Endodermal cell (in vitro differentiated cells): ENCODE measurements around the gene C2CD3. TPM values are rescaled to one million over a fixed set of nuclear protein-coding genes. Genes with fewer than 3 reads are reported as not detected.

ENCODE experiments used
- DNase-seq: peaks from one replicate; pipeline ENCODE4 v3.0.0-alpha.2; 2017
- H3K27ac ChIP-seq: 2 replicates; pipeline ENCODE4 v1.5.1; 2013; ENCODE audit warnings: mild to moderate bottlenecking, low read depth, low read length, moderate library complexity
- H3K27me3 ChIP-seq: 2 replicates; pipeline ENCODE4 v1.6.1; 2013; ENCODE audit warnings: mild to moderate bottlenecking, low read length, moderate library complexity; ENCODE audit not compliant: insufficient read depth, control insufficient read depth, poor library complexity, severe bottlenecking
- H3K36me3 ChIP-seq: 2 replicates; pipeline ENCODE4 v1.7.0; 2013; ENCODE audit warnings: mild to moderate bottlenecking, low read length, moderate library complexity; ENCODE audit not compliant: control insufficient read depth, insufficient read depth
- H3K4me1 ChIP-seq: one replicate; pipeline ENCODE4 v1.7.0; 2013; ENCODE audit warnings: low read length; ENCODE audit not compliant: control insufficient read depth, insufficient read depth
- H3K4me3 ChIP-seq: 2 replicates; pipeline ENCODE4 v1.5.1; 2013; ENCODE audit warnings: mild to moderate bottlenecking, low read length, moderate library complexity
- H3K9ac ChIP-seq: 2 replicates; pipeline ENCODE4 v1.6.1; 2013; ENCODE audit warnings: mild to moderate bottlenecking, low read length, moderate library complexity; ENCODE audit not compliant: poor library complexity, severe bottlenecking; ENCODE audit errors: extremely low read depth
- H3K9me3 ChIP-seq: 2 replicates; pipeline ENCODE4 v1.6.1; 2013; ENCODE audit warnings: mild to moderate bottlenecking, low read length, moderate library complexity; ENCODE audit not compliant: control insufficient read depth
- H3K27ac Mint-ChIP-seq: 2 replicates; pipeline ENCODE4 v1.8.0; 2020; ENCODE audit warnings: mixed read lengths
- H3K27me3 Mint-ChIP-seq: 2 replicates; pipeline ENCODE4 v1.8.0; 2021; ENCODE audit warnings: mild to moderate bottlenecking, mixed read lengths; ENCODE audit not compliant: insufficient read depth
- H3K36me3 Mint-ChIP-seq: 2 replicates; pipeline ENCODE4 v1.8.0; 2020; ENCODE audit warnings: low read depth, mixed read lengths
- H3K4me1 Mint-ChIP-seq: 2 replicates; pipeline ENCODE4 v1.8.0; 2020; ENCODE audit warnings: mixed read lengths
- H3K4me3 Mint-ChIP-seq: 2 replicates; pipeline ENCODE4 v1.8.0; 2020; ENCODE audit warnings: mild to moderate bottlenecking, moderate library complexity, mixed read lengths
- H3K9me3 Mint-ChIP-seq: 2 replicates; pipeline ENCODE4 v1.8.0; 2020; ENCODE audit warnings: mild to moderate bottlenecking, mixed read lengths
- WGBS, 2 experiments: methylation state at CpG; one replicate each; pipeline versions ENCODE4 v1.1.5 to v1.1.7; 2013; ENCODE audit warnings: missing lambda C conversion rate in 2 of 2, mixed read lengths in 1 of 2; ENCODE audit not compliant: insufficient coverage in 1 of 2, insufficient read length in 1 of 2; 5-methylcytosine and 5-hydroxymethylcytosine counted together
- total RNA-seq, 2 donors: library from RNA; stranded (reverse); fragmentation: NEBNext Ultra II Directional in 1 of 2; extraction: Animal tissue kit (Norgen Biotek cat#: 25700) in 1 of 2; gene quantifications; 2 replicates in 1 of 2; 3 replicates in 1 of 2; pipeline ENCODE4 v1.2.1, GENCODE V29; 2021
- TF ChIP-seq, protein P1 (sequence below): fragments of 200-600 bp; sonication (generic); conservative IDR thresholded peaks from 2 replicates; pipeline ENCODE4 v1.5.0; 2021; ENCODE audit warnings: antibody characterized with exemption, mild to moderate bottlenecking

C2CD3 gene
- total RNA-seq, 2 donors from 2014 or later: 31.0 to 34.2 TPM

DNA sequence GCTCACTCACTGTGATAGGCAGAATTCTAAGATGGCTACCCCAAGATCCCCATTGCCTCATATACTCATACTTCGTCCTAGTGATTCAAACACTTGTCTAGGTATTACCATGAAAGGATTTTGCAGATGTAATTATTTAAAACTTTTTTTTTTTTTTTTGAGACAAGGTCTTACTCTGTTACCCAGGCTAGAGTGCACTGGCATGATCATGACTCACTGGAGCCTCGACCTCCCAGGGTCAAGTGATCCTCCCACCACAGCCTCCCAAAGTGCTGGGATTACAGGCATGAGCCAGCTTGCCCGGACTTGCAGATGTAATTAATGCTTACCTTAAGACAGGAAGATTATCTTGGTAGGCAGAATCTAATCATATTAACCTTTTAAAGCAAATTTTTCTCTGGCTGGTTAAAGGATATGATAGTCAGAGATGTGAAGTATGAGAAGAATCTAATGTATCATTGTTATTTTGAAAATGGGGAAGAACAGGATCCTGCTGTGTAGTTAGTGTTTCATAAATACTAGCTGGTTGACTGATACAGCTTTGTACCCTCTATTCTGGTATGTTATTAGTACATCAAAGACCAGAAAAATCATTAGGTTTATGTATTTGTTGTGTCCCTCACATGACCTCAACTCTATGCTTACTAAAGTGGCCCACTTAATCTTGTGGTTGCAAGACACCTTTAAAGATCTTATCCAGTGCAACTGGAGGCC lies 35.5 kb downstream of the C2CD3 start:
- Mint-ChIP-seq H3K27me3 (no peaks in the 10 kb centered on the region), H3K27ac (no peak overlapping the region), H3K9me3 (peaks cover 11% of the 10 kb centered on the region), H3K36me3 (peaks cover 65% of the 10 kb centered on the region), H3K4me3 (no peak overlapping the region), H3K4me1 (no peaks in the 10 kb centered on the region)
- no peak for DNase-seq
- 80% methylated on average over 2 of the region's 3 CpGs; no CpG with 5 or more reads in 1 of the 2 experiments for WGBS, 2 experiments
- Histone ChIP-seq H3K4me1 (no peaks in the 10 kb centered on the region), H3K9ac (no peak overlapping the region), H3K27ac (no peak overlapping the region), H3K36me3 (peaks cover 63% of the 10 kb centered on the region), H3K27me3 (no peaks in the 10 kb centered on the region), H3K9me3 (peaks cover 11% of the 10 kb centered on the region), H3K4me3 (no peak overlapping the region)
- TF ChIP-seq, protein P1, sequence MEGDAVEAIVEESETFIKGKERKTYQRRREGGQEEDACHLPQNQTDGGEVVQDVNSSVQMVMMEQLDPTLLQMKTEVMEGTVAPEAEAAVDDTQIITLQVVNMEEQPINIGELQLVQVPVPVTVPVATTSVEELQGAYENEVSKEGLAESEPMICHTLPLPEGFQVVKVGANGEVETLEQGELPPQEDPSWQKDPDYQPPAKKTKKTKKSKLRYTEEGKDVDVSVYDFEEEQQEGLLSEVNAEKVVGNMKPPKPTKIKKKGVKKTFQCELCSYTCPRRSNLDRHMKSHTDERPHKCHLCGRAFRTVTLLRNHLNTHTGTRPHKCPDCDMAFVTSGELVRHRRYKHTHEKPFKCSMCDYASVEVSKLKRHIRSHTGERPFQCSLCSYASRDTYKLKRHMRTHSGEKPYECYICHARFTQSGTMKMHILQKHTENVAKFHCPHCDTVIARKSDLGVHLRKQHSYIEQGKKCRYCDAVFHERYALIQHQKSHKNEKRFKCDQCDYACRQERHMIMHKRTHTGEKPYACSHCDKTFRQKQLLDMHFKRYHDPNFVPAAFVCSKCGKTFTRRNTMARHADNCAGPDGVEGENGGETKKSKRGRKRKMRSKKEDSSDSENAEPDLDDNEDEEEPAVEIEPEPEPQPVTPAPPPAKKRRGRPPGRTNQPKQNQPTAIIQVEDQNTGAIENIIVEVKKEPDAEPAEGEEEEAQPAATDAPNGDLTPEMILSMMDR: no peak

DNA sequence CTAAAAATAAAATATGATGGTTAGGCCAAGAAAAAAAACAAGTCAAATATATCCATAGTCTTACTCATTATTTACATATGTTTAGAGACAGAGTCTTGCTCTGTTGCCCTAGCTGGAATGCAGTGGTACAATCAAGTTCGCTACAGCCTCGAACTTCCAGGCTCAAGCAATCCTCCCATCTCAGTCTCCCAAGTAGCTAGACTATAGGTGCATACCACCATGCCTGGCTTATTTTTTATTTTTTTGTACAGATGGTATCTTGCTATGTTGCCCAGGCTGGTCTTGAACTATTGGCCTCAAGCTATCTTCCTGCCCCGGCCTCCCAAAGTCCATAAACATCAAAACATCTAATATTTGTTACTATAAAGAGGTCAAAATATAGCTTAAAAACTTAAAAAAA lies 36.1 kb downstream of the C2CD3 start:
- no peaks in the 10 kb centered on the region for H3K27me3 ChIP-seq
- H3K9me3 ChIP-seq: peaks cover 14% of the 10 kb centered on the region
- H3K27me3 Mint-ChIP-seq: no peaks in the 10 kb centered on the region
- no peaks in the 10 kb centered on the region for H3K4me1 ChIP-seq
- H3K27ac ChIP-seq: no peak overlapping the region
- no peak overlapping the region for H3K4me3 Mint-ChIP-seq
- no peaks in the 10 kb centered on the region for H3K4me1 Mint-ChIP-seq
- TF ChIP-seq, protein P1: no peak
- H3K36me3 Mint-ChIP-seq: peaks cover 69% of the 10 kb centered on the region
- H3K9ac ChIP-seq: no peak overlapping the region
- DNase-seq: no peak
- H3K4me3 ChIP-seq: no peak overlapping the region
- H3K9me3 Mint-ChIP-seq: peaks cover 15% of the 10 kb centered on the region
- WGBS, 2 experiments: 67 to 98% methylated on average over 1 to 2 of the region's 3 CpGs
- peaks cover 64% of the 10 kb centered on the region for H3K36me3 ChIP-seq
- no peak overlapping the region for H3K27ac Mint-ChIP-seq

DNA sequence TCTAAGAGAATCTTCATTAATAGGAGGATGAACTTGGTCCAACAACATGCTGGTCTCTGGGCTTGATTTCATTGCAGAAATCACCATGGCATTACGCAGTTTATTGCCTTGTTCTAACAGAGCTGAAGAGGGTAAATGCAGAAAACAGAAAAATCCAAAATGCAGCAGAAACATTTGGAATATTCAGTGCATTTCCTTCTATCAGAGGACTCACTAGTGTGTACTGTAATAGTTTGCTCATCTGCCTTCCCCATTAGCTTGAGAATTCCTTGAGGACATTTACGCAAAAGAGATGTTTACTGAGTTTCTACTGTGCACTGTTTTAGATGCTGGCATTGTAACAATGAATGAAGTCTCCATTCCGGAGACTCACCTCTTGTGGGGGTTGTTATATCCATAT lies 37.4 kb downstream of the C2CD3 start:
- TF ChIP-seq, protein P1: no peak
- Mint-ChIP-seq H3K27me3 (no peaks in the 10 kb centered on the region), H3K27ac (no peak overlapping the region), H3K9me3 (peaks cover 17% of the 10 kb centered on the region), H3K4me3 (no peak overlapping the region), H3K4me1 (no peaks in the 10 kb centered on the region), H3K36me3 (peaks cover 66% of the 10 kb centered on the region)
- Histone ChIP-seq H3K27ac (no peak overlapping the region), H3K4me1 (no peaks in the 10 kb centered on the region), H3K36me3 (peaks cover 53% of the 10 kb centered on the region), H3K4me3 (no peak overlapping the region), H3K9ac (no peak overlapping the region), H3K9me3 (peaks cover 14% of the 10 kb centered on the region), H3K27me3 (no peaks in the 10 kb centered on the region)
- no peak for DNase-seq
- WGBS, 2 experiments: 92 to 95% methylated on average over 2 to 3 of the region's 3 CpGs
